ENCODE measurements around the gene IFT122.

The IFT122 gene

GRCh38 chr3:129434140-129434539 lies 5.9 kb upstream of the IFT122 start:
- Histone ChIP-seq H3K4me1 (ENCODE audit: insufficient read depth, low read length) (peaks cover 12% of the 10 kb centered on the region), H2AFZ (ENCODE audit: low read depth, low read length) (no peak overlapping the region), H3K9me3 (ENCODE audit: low read length) (no peaks in the 10 kb centered on the region), H3K36me3 (ENCODE audit: insufficient read depth, low read length) (peaks cover 58% of the 10 kb centered on the region), H3K27me3 (ENCODE audit: insufficient read depth, low read length) (no peaks in the 10 kb centered on the region), H3K4me3 (ENCODE audit: low read length) (no peak overlapping the region)

- H3K27me3 ChIP-seq (ENCODE audit: insufficient read depth, low read length): no peaks in the 10 kb centered on the region
- H3K9me3 ChIP-seq (ENCODE audit: low read length): no peaks in the 10 kb centered on the region
- H2AFZ ChIP-seq (ENCODE audit: low read depth, low read length): no peak overlapping the region
- H3K4me3 ChIP-seq (ENCODE audit: low read length): no peak overlapping the region
- peaks cover 9% of the 10 kb centered on the region for H3K4me1 ChIP-seq (ENCODE audit: insufficient read depth, low read length)
- H3K36me3 ChIP-seq (ENCODE audit: insufficient read depth, low read length): peaks cover 58% of the 10 kb centered on the region
Measured at GRCh38 chr3:129435367-129435766, 4.7 kb upstream of the IFT122 start.

- H3K9me3 ChIP-seq (ENCODE audit: low read length): no peaks in the 10 kb centered on the region
- peak overlapping the region; percentile 54 for H2AFZ ChIP-seq (ENCODE audit: low read depth, low read length)
- no peaks in the 10 kb centered on the region for H3K27me3 ChIP-seq (ENCODE audit: insufficient read depth, low read length)
- H3K4me1 ChIP-seq (ENCODE audit: insufficient read depth, low read length): peaks cover 24% of the 10 kb centered on the region
- peak overlapping the region; percentile 74 for H3K4me3 ChIP-seq (ENCODE audit: low read length)
- H3K36me3 ChIP-seq (ENCODE audit: insufficient read depth, low read length): peaks cover 27% of the 10 kb centered on the region
Measured at GRCh38 chr3:129439226-129439816, 703 bp upstream of the IFT122 start.

- Histone ChIP-seq H3K4me3 (ENCODE audit: low read length) (peak overlapping the region; percentile 74), H3K4me1 (ENCODE audit: insufficient read depth, low read length) (peaks cover 24% of the 10 kb centered on the region), H2AFZ (ENCODE audit: low read depth, low read length) (peak overlapping the region; percentile 33), H3K27me3 (ENCODE audit: insufficient read depth, low read length) (no peaks in the 10 kb centered on the region), H3K36me3 (ENCODE audit: insufficient read depth, low read length) (peaks cover 20% of the 10 kb centered on the region), H3K9me3 (ENCODE audit: low read length) (no peaks in the 10 kb centered on the region)
Measured at GRCh38 chr3:129440618-129441190, 680 bp downstream of the IFT122 start.

GRCh38 chr3:129441215-129441614 lies 1.2 kb downstream of the IFT122 start:
- Histone ChIP-seq H3K36me3 (ENCODE audit: insufficient read depth, low read length) (peaks cover 15% of the 10 kb centered on the region), H3K4me3 (ENCODE audit: low read length) (peak overlapping the region; percentile 74), H2AFZ (ENCODE audit: low read depth, low read length) (no peak overlapping the region), H3K9me3 (ENCODE audit: low read length) (no peaks in the 10 kb centered on the region), H3K27me3 (ENCODE audit: insufficient read depth, low read length) (no peaks in the 10 kb centered on the region), H3K4me1 (ENCODE audit: insufficient read depth, low read length) (peaks cover 21% of the 10 kb centered on the region)

GRCh38 chr3:129441782-129442181 lies 1.8 kb downstream of the IFT122 start:
- no peak overlapping the region for H3K4me3 ChIP-seq (ENCODE audit: low read length)
- peaks cover 21% of the 10 kb centered on the region for H3K4me1 ChIP-seq (ENCODE audit: insufficient read depth, low read length)
- H2AFZ ChIP-seq (ENCODE audit: low read depth, low read length): no peak overlapping the region
- H3K9me3 ChIP-seq (ENCODE audit: low read length): no peaks in the 10 kb centered on the region
- no peaks in the 10 kb centered on the region for H3K27me3 ChIP-seq (ENCODE audit: insufficient read depth, low read length)
- peaks cover 11% of the 10 kb centered on the region for H3K36me3 ChIP-seq (ENCODE audit: insufficient read depth, low read length)

- no peak overlapping the region for H3K4me3 ChIP-seq (ENCODE audit: low read length)
- H3K4me1 ChIP-seq (ENCODE audit: insufficient read depth, low read length): peaks cover 21% of the 10 kb centered on the region
- no peaks in the 10 kb centered on the region for H3K27me3 ChIP-seq (ENCODE audit: insufficient read depth, low read length)
- H3K9me3 ChIP-seq (ENCODE audit: low read length): no peaks in the 10 kb centered on the region
- H3K36me3 ChIP-seq (ENCODE audit: insufficient read depth, low read length): peaks cover 5% of the 10 kb centered on the region
- H2AFZ ChIP-seq (ENCODE audit: low read depth, low read length): no peak overlapping the region
Measured at GRCh38 chr3:129442486-129442885, 2.5 kb downstream of the IFT122 start.

GRCh38 chr3:129442947-129443346 lies 2.9 kb downstream of the IFT122 start:
- Histone ChIP-seq H3K4me1 (ENCODE audit: insufficient read depth, low read length) (peaks cover 21% of the 10 kb centered on the region), H3K4me3 (ENCODE audit: low read length) (no peak overlapping the region), H3K27me3 (ENCODE audit: insufficient read depth, low read length) (no peaks in the 10 kb centered on the region), H3K36me3 (ENCODE audit: insufficient read depth, low read length) (peaks cover under 1% of the 10 kb centered on the region), H2AFZ (ENCODE audit: low read depth, low read length) (no peak overlapping the region), H3K9me3 (ENCODE audit: low read length) (no peaks in the 10 kb centered on the region)

- Histone ChIP-seq H3K27me3 (ENCODE audit: insufficient read depth, low read length) (no peaks in the 10 kb centered on the region), H3K4me1 (ENCODE audit: insufficient read depth, low read length) (peaks cover 26% of the 10 kb centered on the region), H2AFZ (ENCODE audit: low read depth, low read length) (no peak overlapping the region), H3K9me3 (ENCODE audit: low read length) (no peaks in the 10 kb centered on the region), H3K36me3 (ENCODE audit: insufficient read depth, low read length) (peaks cover 4% of the 10 kb centered on the region), H3K4me3 (ENCODE audit: low read length) (no peak overlapping the region)
Measured at GRCh38 chr3:129445471-129445870, 5.4 kb downstream of the IFT122 start.

- Histone ChIP-seq H3K9me3 (ENCODE audit: low read length) (no peaks in the 10 kb centered on the region), H3K4me1 (ENCODE audit: insufficient read depth, low read length) (peaks cover 15% of the 10 kb centered on the region), H3K4me3 (ENCODE audit: low read length) (no peak overlapping the region), H3K27me3 (ENCODE audit: insufficient read depth, low read length) (no peaks in the 10 kb centered on the region), H2AFZ (ENCODE audit: low read depth, low read length) (no peak overlapping the region), H3K36me3 (ENCODE audit: insufficient read depth, low read length) (peaks cover 12% of the 10 kb centered on the region)
Measured at GRCh38 chr3:129446926-129447325, 6.9 kb downstream of the IFT122 start.

- Histone ChIP-seq H3K4me3 (ENCODE audit: low read length) (no peak overlapping the region), H3K36me3 (ENCODE audit: insufficient read depth, low read length) (peaks cover 25% of the 10 kb centered on the region), H3K9me3 (ENCODE audit: low read length) (no peaks in the 10 kb centered on the region), H3K27me3 (ENCODE audit: insufficient read depth, low read length) (no peaks in the 10 kb centered on the region), H3K4me1 (ENCODE audit: insufficient read depth, low read length) (peaks cover 11% of the 10 kb centered on the region), H2AFZ (ENCODE audit: low read depth, low read length) (no peak overlapping the region)
Measured at GRCh38 chr3:129448186-129448895, 8.3 kb downstream of the IFT122 start.

- H3K9me3 ChIP-seq (ENCODE audit: low read length): no peaks in the 10 kb centered on the region
- H3K4me3 ChIP-seq (ENCODE audit: low read length): no peak overlapping the region
Measured at GRCh38 chr3:129449279-129450115, 9.5 kb downstream of the IFT122 start.

GRCh38 chr3:129453732-129454131 lies 13.7 kb downstream of the IFT122 start:
- peaks cover 11% of the 10 kb centered on the region for H3K4me1 ChIP-seq (ENCODE audit: insufficient read depth, low read length)
- no peak overlapping the region for H3K4me3 ChIP-seq (ENCODE audit: low read length)
- H3K27me3 ChIP-seq (ENCODE audit: insufficient read depth, low read length): no peaks in the 10 kb centered on the region
- H2AFZ ChIP-seq (ENCODE audit: low read depth, low read length): no peak overlapping the region
- no peaks in the 10 kb centered on the region for H3K9me3 ChIP-seq (ENCODE audit: low read length)
- peaks cover 50% of the 10 kb centered on the region for H3K36me3 ChIP-seq (ENCODE audit: insufficient read depth, low read length)

More at GRCh38 chr3:129449279-129450115, 9.5 kb downstream of the IFT122 start:
- H3K27me3 ChIP-seq (ENCODE audit: insufficient read depth, low read length): no peaks in the 10 kb centered on the region
- H3K36me3 ChIP-seq (ENCODE audit: insufficient read depth, low read length): peaks cover 36% of the 10 kb centered on the region
- H2AFZ ChIP-seq (ENCODE audit: low read depth, low read length): peak overlapping the region; percentile 14
- peaks cover 11% of the 10 kb centered on the region for H3K4me1 ChIP-seq (ENCODE audit: insufficient read depth, low read length)

All from neuron (in vitro differentiated cells).